Measurements from ENCODE around the gene ST6GALNAC3.
"Not testable (repeated sequence)": the region's sequence is repeated elsewhere in the genome, so short reads cannot be mapped to it uniquely, and the experiment has no call there.

ST6GALNAC3 gene

DNA sequence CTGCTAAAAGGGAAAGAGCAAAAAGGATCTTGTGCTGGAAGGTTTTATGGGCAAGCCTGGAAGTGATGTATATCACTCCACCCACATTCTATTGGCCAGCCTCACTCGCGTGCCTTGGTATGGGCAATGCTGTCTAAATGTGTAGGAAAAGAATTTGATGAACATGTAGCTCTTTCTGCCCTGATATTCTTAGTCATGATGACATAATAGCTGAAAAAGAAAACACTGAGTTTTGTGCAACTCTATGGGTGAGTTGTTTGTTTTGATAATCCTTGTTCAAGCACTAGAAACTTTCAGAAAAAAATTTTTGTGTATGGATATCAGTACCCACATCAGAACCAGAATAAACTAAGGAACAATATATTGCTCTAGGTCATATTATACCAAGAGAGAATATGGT is 561.2 kb downstream of the ST6GALNAC3 start:
- DNase-seq (ENCODE audit: low spot score): no peak

DNA sequence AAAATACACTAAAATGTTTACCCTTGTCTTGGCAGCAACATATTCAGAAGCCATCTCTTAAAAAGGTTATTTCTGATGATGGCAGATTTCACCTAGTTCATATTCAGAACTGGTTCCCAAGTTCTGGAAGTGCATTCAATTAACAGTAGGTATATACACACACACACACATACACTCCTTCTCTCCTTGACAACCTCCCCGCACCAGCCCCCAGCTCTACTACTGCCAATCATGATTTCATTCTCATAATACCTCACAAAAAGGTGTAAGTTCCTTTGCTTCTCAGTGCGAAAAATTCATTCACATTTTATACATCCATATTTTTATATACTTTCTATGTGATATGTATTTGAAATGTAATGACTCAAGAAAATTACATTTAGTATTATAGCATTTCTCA is 564.6 kb downstream of the ST6GALNAC3 start:
- DNase-seq (ENCODE audit: low spot score): no peak

DNA sequence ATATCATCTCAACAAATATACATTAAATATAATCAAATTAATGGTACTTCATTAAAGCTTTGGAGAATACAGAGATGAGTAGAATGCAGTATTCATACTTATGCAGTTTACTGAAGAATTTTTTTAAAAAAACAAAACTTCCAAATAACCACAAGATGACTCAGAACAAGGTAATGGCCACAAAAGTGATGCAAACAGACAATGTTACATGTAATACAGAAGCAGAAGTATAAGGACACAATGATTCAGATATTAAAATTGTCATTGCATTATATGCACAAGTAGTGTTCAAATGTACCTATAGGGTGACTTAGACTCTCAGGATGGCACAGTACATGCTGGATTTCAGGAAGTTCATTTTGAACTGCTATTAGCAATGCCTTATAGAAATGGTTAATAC is 565.5 kb downstream of the ST6GALNAC3 start:
- DNase-seq (ENCODE audit: low spot score): no peak

DNA sequence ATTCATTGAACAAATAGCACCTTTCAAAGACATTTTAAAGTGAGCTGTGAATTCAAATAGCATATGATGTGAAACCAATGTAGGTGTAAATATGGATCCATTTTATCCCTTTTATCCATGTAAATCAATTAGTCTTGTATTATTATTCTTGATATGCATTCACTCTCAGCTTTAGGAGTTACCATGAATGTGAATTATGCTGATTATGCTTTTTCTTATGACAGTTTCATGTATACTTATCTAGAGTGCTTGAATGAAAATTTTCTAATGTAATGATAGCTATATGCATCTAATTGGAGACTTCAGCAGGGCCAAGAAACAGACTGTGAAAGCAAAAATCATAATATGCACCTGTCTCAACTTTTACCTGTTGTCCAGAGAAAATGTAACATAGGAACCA is 566.2 kb downstream of the ST6GALNAC3 start:
- DNase-seq (ENCODE audit: low spot score): no peak

DNA sequence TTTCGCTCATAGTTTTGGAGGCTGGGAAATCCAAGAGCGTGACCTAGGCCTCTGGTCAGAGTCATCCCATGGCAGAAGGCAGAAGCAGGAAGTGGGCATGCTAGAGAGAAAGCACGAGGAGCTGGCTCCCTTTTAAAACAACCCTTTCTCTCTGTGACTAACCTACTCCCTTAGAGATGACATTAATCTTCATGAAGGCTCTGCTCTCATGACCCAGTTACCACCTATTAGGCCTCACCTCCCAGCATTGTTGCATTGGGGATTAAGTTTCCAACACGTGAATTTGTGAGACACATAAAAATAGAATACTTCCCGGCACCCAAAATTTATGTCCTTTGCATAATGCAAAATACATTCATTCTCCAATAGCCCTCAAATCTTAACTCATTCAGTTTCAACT is 569.6 kb downstream of the ST6GALNAC3 start:
- DNase-seq (ENCODE audit: low spot score): no peak

DNA sequence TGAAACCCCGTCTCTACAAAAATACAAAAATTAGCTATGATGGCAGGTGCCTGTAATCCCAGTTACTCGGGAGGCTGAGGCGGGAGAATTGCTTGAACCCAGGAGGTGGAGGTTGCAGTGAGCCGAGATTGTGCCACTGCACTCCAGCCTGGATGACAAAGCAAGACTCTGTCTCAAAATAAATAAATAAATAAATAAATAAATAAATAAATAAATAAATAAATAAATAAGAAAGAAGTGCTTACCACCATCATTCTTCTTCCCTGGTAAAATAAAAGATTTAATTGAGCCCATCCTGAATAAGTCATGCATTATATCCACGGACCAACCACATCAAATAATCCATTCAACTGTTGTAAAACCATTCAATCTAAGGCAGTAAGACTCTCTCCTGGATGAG is 578.3 kb downstream of the ST6GALNAC3 start:
- DNase-seq (ENCODE audit: low spot score): not testable (repeated sequence)

DNA sequence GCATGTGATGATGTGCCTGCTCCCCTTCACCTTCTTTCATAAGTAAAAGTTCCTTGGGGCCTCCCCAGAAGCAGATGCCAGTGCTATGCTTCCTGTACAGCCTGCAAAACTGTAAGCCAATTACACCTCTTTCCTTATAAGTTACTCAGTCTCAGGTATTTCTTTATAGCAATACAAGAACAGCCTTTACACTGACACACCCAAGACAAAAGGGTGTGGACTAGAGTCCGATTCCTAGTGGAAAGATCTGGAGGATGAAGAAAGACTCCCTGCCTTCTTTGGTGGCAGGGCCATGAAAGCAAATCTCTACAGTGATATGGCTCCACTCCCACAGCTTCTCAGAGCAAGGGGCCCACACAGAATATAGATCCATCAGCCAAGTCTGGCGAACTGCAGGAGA is 583.1 kb downstream of the ST6GALNAC3 start:
- no peak for DNase-seq (ENCODE audit: low spot score)

DNA sequence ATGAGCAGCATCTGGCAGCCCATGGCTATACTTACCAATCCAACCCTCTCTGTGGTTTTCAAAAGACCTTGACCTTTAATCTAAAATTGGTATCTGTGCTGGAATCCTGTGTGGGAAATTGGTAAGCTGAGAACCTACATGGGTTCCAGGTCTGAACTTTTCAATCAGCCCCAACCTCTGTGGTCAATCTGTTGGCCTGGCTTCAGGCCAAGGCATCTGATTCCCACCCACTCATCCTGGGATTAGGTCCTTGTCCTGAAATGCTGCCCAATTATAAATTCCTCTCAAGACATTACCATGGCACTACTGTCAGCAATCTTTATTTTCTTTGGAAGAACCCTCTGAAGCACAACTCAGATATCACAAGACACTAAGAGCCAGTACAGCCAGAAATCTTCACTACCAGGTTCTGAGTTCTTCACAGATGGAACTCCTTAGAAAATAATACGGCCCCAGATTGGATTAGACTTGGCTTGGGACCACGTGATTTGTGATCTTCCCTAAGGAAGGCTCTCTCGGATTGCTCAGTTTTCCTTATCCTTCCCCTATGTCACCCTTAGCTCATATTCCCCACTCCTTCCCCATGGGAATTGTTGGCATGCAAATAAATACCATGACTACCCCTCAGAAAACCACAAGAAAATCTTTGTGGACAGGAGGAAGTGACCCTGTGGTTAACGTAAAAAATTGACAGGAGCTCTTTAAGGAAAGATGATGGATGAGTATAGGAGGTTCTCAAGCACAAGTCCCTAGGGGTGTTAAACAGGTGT is 584.8 kb downstream of the ST6GALNAC3 start:
- no peak for DNase-seq (ENCODE audit: low spot score)

DNA sequence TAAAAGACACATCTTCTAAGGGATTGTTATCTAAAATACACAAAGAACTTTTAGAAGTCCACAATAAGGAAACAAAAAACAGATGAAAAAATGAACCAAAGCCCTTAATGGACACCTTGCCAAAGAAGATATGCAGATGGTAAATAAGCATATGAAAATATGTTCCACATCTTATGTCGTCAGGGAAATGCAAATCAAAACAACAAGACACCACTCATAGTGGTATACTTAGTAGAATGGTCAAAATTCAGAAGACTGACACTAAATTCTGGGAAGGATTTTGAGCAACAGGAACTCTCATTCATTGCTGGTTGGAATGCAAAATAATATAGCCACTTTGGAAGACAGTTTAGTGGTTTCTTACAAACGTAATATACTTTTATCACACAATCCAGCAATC is 587.0 kb downstream of the ST6GALNAC3 start:
- no peak for DNase-seq (ENCODE audit: low spot score)

DNA sequence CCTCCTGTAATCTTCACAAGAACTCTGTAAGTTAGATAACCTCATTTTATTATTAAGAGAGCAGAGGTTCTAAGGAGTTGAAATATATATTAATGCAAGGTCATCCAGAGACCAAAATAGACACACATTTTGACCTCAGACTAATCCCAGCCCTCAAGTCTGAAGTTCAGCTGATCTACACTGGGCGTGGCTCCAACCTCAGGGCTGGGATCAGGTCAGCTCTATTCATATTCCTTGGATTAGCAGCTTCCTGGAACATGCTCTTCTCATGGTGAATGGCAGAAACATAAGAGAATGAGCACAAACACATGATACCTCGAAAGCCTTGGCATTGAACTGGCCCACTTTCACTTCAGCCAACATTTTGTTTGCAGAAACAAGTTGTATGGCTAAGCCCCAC is 592.0 kb downstream of the ST6GALNAC3 start:
- no peak for DNase-seq (ENCODE audit: low spot score)

DNA sequence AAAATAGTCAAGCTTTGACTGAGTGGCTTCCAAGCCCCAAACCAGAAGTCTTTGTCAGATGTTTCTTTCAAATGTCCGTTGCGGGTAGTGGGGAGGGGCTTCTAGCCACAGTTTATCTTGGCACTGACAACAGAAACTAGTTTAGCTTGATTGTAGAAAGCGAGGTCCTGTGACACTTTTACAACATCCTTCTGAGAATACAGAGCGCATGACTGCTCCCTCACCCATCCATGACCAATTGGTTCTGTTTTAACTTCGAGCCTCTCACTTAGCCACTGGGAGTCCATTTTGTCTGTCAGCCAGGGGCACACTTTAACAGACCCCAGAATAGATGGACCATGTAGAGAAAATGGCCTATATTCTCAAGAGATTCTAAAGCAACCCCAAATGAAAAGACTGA is 593.5 kb downstream of the ST6GALNAC3 start:
- DNase-seq (ENCODE audit: low spot score): no peak

DNA sequence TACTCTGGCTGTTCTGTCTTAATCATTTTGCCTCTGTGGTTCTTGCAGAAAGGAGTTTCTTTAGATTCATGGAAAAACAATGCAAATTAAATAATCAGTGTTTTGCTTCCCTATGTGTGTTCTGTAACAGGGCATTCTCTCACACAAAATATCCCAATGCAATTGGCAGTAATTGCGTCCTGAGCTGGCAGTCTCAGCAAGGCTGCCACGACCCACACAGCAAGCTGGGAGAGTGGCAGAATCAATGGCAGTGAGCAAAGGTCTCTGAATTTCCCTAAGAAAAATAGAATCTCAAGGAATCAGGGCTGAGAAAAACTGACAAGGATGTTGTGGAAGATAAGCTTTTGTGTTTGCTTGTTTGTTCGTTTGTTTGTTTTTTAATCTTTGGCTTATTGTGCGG is 594.6 kb downstream of the ST6GALNAC3 start:
- no peak for DNase-seq (ENCODE audit: low spot score)

DNA sequence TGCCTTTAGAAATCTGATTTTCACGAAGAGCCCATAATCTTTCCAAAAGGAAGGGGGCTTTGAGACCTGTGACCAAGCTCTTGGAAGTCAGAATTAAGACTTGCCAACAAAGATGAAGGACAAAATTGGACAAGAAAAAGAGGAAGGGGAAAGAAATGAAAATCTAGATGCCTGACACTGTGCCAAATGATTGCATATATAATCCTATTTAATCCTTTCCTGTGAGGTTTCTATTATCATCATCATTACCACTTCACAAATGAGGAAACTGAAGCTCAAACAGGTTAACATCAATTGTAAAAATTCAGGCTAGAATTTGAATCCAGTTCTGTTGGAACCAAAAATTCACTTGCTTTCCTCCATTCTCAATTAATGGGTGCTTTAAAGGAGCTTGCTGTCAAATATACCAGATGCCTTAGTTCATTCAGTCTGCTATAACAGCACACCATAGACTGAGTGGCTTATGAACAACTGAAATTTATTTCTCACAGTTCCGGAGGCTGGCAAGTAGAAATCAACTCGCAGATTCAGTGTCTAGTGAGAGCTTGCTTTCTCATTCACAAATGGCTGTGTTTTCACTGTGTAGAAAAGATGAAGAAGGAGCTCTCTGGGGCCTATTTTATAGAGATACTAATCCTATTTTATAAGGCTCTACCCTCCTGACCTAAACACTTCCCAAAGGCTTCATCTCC is 595.2 kb downstream of the ST6GALNAC3 start:
- no peak for DNase-seq (ENCODE audit: low spot score)

DNA sequence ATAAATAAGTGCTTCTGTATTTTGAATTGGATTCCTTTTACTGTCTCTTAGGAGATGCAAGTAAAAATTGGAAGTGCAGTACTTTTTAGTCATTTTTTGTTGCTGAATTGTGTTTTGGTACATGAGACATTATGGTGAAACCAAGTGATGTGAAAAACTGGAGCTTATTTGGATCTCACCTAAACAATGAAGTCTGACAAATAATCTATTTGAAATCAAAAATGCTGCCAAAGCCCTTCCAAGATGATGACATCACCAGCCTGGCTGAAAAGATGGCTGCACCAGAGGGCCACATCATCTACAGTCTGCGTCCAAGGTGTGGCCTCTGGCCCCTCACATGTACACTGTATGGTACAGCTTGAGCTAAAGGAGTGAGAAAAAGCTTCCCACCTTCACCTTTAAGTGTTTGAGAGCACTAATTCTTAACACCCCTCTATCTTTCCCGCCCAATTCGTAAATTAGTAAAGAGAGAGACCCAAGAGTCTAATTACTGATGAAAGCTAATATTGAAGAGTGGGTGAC is 600.2 kb downstream of the ST6GALNAC3 start:
- DNase-seq (ENCODE audit: low spot score): no peak

DNA sequence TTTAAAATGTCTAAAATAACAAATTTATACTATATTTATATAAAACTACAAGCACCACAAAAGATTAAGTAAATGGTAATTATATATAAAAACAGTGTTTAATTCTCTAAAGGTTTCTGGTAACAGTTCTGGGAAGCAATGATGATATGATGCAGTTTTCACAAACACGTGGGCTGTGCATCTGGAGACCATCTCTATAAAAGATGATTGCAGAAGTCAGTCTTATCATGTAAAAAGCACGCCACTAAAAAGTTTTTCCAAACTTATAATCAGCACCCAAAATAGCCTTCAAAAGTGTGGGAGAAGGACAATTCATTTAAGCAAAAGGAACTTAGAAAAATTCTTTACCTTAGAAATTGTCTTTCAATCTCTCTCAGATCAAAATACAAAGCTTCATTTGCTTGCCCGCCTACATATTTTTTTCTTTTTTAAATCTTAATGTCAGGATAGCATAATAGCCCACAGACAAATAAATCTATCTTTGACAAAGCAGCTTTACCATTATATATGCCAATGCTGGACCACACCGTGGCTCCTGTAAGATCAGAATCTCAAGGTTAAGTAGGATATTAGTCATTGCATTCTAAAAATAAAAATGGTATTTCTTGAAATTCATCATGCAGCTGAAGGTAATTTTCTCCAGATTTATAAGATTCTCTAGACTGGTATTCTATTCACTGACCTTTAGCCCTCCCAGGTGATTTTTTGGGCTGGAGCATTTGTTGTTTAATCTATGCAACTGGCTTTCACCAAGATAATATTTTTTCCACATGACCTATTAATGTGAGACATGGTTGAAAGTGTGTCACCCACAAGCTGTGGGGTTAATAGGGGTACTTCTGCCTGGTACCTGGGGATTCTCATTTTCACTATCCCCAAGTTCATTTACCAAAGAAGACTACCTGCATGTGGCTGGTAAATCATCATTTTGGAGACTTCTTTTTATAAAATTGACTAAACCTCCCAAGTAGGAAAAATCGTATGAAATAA is 603.2 kb downstream of the ST6GALNAC3 start:
- DNase-seq (ENCODE audit: low spot score): no peak

DNA sequence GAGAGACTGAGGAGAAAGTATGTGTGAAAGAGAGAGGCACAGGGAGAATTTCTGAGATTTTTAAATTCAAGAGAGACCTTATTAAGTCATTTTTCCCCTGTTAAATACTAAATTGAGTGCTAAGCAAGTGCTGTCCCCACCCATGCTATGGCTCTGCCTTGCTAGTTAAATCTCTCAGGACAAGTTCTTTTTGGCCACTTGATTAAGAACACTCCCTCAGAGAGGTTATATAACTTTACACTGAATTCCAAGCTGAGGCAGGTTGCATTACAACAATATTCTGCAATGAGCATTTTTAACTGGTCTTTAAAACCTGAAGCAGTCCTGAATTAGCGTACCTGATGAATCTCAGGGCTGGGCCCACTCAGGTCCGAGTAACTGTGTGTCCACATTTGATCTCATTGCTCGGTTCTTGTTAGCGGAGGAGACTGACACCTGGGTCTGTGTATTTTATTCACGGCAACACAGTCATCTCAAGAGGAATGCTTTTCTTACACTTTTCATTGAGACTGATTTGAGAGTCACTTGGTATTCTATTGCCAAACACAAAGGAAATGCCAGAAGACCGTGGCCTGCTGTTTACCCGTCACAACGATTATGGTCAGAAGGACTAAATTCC is 605.1 kb downstream of the ST6GALNAC3 start:
- DNase-seq (ENCODE audit: low spot score): no peak

DNA sequence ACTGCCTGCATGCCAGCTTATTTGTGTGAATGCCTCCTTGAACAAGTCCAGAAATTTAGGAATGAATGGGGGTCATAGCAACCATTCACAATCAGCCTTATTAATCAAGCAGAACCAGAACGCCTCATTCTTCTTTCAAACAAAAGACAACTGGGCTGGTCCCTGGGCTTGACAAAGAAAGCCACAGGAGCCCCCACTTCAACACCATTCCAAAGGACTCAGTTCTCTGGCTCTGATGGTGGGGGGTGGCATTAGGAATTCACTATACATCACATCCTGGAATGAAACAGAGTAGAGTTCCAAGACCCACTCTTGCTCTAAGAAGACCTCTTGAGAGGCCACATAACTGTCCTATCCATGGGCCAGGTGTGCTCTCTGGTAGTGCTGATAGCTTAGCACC is 606.1 kb downstream of the ST6GALNAC3 start:
- no peak for DNase-seq (ENCODE audit: low spot score)

DNA sequence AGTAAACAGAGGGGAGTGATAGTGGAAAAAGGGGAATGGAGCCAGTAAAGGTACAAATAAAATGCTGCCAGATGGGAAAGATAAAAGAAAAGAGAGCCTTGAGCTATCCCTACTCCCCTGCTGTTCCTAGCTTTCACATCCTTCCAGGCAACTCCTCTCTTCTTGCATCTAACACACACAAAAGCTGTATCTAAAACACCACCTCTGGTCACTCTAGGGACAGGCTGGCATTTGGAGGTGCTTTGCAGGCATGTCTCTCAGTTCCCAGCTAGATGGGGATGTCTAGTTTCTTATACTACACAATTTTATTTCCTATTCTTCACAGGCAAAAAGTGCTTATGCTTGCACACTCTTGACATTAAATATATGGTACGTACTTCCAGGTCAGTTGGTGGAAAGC is 607.6 kb downstream of the ST6GALNAC3 start:
- no peak for DNase-seq (ENCODE audit: low spot score)

Measured in cerebellar cortex (tissue), 1 donor.